Lung microvascular endothelial cell (primary cell): ENCODE results near the gene CCNF. TPM values are rescaled to one million over a fixed set of nuclear protein-coding genes. Genes with fewer than 3 reads are reported as not detected.

ENCODE experiments used
- DNase-seq, 2 donors: peaks; one replicate each; pipeline versions ENCODE4 v3.0.0 to v3.0.0-alpha.2; 2010; ENCODE audit warnings: low read depth in 2 of 2
- total RNA-seq: library from RNA; depleted of rRNA; stranded (reverse); fragments of >200 nt; gene quantifications from 2 replicates; pipeline ENCODE4 v1.2.1, GENCODE V29; 2014

Gene CCNF
- total RNA-seq, 1 donor from 2014 or later: 7.7 TPM

- DNase-seq: no peak
Observed at GRCh38 chr16:2484898-2485508, 55.8 kb downstream of the CCNF start.

DNA sequence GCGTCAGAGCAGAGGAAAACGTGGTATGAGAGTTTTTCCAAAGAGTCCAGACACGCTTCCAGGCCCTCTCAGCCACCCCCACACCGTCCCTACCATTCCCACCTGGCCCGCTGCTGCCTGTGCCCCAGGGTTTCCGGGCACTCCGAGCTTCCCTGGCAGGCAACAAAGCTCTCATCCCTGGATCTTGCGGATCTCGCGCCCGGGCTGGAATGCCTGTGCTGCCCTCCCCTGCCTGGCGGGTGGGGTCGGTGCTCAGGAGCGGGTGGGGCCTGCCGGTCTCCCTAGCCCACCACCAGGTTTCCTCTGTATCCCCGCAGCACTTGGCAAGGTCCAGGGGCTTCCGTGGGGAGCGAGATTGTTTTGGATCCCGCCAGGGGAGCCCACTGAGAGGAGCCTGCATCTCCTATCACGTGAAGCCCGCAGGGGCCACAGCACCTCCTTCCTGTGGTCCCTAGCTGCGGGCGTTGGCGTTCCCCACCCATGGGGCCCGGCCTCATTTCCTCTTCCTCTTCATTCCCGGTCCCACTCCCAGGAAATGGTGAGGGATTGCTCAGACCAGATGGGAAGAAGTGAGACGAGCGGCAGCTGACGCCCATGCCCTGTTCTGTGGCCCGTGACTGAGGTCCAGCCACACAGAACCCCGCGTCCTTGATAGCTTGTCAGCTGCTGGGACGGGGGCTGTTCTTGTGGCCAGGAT, 56.7 kb downstream of the CCNF start:
- DNase-seq: peak in 1 of 2 donors; percentile 39

- no peak for DNase-seq
Observed at GRCh38 chr16:2486645-2487516, 57.6 kb downstream of the CCNF start.

- DNase-seq: no peak
Observed at GRCh38 chr16:2487517-2487842, 58.2 kb downstream of the CCNF start.

- DNase-seq: no peak
Observed at GRCh38 chr16:2487903-2488531, 58.8 kb downstream of the CCNF start.

DNA sequence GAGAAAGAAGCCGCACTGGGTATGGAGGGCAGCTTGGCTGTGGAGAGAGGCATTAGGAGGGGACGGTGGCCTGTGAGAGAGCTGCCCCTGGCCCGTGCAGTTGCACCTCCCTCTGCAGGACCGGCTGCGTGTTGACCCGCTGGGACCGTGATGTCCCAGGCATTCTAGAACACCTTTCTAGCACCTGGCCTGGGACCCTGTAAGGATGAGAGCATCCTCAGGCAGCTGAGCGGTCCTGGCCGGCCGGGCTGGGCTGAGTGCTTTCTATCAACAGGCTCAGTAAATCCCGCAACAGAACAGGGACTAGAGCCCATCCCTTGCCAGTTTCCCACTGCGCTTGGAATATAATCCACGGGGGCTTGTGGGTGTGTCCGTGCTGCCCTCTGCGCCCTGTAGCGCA, 60.3 kb downstream of the CCNF start:
- DNase-seq: no peak

- DNase-seq: no peak
Observed at GRCh38 chr16:2490190-2491105, 61.2 kb downstream of the CCNF start.

DNA sequence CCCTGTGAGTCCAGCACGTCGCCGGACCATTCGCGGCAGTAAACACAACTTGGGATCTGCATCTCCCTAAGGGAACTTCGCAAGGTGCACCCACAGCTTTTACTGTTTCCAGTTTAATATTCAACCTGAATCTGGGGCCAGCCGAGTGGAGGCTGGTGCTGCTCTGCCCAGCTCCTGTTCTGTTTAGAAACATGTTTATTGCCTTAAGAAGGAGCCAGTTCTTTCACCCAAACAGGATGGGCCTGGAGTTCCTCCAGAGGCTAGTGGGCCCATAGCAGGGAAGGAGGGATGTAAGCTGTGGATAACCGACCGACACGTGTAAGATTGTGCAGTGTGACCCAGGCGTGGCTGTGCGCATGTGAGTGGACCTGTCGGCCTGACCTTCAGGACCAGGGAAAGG, 63.0 kb downstream of the CCNF start:
- no peak for DNase-seq

GRCh38 chr16:2493605-2494004, 64.4 kb downstream of the CCNF start:
- DNase-seq: no peak

GRCh38 chr16:2494616-2495015, 65.4 kb downstream of the CCNF start:
- no peak for DNase-seq

DNA sequence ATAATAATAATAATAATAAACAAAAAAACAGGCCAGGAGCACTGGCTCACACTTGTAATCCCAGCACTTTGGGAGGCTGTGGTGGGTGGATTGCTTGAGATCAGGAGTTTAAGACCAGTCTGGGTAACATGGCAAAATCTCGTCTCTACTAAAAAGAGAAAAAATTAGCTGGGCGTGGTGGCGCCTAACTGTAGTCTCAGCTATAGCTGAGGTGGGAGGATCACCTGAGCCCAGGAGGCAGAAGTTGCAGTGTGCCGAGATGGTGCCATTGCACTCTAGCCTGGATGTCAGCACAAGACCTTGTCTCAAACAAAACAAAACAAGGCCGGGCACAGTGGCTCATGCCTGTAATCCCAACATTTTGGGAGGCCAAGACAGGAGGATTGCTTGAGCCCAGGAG, 65.8 kb downstream of the CCNF start:
- no peak for DNase-seq

GRCh38 chr16:2496223-2497115, 67.2 kb downstream of the CCNF start:
- no peak for DNase-seq

GRCh38 chr16:2497116-2497630, 67.9 kb downstream of the CCNF start:
- DNase-seq: no peak

DNA sequence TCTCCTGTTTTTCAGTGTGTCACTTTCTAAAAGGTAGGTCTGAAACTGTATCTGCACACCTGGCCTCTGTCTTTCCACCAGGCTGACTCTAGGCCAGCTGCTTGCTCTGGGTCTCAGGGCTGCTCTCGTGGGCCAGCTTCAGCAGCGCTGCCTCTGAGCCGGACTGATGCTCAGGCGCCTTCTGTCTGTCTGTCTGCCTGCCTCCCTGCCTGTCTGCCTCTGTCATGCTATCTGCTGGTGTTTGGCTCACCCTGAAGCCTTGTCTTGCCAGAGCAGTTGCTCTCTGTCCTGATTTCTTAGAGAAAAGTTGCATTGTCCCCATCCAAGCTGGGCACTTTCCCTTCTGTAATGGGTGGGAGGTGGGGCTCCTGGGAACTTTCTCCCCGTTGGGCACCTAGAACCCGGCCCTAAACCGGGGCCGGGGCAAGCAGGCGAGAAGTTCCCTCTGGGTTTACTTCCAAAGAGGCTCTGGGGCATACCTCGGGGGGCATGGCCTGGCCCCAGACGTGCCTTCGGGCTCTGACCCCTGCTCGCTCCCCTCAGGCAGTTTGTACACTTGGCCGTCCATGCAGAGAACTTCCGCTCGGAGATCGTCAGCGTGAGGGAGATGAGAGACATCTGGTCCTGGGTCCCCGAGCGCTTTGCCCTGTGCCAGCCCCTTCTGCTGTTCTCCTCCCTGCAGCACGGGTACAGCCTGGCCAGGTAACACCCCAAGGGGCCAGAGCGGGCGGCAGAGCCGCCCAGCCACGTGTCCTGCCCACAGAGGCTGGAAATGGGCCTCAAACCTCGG, 68.6 kb downstream of the CCNF start:
- DNase-seq: no peak

DNA sequence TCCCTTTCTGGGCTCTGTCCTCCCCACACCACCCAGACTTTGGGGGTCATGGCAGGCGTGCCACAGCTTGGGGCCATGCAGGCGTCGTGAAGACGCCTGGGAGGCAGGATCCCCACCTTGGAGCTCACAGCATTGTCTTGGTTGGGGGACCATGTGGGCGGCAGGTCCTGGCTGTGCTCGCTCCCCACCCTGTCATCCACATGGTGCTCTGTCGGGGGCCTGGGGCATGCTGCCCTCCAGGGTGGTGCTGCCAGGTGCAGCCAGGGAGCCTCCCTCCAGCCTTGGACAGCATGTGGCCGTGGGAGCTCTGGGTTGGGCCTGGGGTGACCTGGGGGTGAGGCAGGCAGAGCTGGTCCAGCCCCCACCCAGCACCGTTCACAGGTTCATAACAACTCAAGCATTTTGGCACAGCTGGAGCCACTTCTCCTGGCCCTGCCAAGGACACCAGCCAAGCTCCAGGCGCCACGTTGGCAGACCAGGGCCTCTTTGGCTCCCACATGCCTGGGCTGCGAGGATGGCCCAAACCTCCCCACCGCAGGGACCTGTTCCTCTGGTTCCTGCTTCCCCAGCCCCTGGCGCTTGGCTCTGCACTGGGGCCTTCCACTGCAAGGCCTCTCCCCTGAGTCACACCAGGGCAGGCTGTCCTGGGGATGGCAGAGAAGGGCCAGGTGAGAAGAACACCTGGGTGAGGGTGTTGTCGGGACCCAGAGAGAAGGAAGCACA, 69.4 kb downstream of the CCNF start:
- DNase-seq: no peak

GRCh38 chr16:2499454-2499853, 70.2 kb downstream of the CCNF start:
- DNase-seq: no peak

DNA sequence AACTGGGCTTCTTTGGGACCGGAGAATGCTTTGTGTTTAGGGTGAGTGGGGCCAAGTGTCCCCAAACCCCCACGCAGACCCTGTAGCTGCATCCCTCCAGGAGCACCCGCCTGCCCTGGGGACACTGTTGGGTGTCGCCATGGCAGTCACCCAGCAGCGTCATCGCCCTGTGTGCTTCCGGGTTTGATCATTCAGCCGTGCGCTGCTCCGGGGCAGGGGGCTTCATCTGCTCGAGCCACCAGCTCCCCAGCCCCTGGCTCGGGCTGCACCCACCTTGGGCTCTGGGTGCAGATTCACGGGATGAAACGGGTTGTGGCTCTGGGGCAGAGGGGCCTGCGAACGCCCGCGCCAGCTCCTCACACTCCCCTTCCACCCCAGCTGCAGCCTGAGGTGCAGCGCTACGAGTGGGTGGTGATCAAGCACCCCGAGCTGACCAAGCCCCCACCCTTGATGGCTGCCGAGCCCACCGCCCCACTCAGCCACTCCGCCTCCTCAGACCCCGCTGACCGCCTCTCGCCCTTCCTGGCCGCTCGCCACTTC, 70.7 kb downstream of the CCNF start:
- DNase-seq: no peak

GRCh38 chr16:2500430-2500917, 71.2 kb downstream of the CCNF start:
- DNase-seq: no peak
